ENCODE measurements around the gene ANO8. TPM values are rescaled to one million over a fixed set of nuclear protein-coding genes. Genes with fewer than 3 reads are reported as not detected.

The ANO8 gene
- total RNA-seq, 1 experiment from 2014 or later: 21.9 TPM

DNA sequence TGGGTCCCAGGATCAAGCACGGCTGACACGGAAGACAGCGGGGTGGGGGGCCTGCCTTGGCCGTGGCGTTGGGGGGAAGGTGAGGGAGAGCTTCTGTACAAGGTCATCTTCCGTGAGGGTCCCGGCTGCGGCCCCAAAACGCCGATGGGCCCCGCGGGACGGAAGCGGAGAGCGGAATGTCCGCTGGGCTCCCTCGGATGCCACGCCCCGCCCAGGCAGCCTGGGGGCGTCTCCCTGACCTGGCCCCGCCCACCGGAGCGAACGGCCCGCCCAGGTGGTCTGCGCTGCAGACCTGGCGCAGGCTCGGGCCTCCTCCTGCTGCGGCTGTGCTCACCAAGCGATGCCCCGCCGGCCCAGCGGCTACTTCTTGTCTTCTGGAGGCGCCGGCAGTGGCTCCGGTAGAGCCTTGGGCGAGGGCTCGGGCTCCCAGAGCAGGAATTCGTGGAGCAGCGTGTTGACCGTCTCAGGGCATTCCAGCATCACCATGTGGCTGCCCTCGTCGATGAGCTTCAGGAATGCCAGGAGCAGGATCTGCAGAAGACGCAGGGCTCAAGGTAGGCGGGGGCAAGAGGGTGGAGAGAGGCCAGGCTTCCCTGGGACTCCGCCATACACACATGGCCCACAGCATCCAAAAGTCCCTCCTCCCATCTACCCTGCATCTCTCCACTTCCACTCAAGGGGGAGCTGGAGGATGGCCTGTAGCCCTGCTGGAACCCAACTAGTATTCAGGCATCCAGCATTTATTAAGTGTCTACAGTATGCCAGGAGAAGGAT is 42.2 kb downstream of the ANO8 start:
- H3K79me1 ChIP-seq (ENCODE audit: insufficient read depth, low read depth, low read length, poor library complexity, severe bottlenecking): no peaks in the 10 kb centered on the region
- H2BK5ac ChIP-seq (ENCODE audit: insufficient read length, low read length): no peak overlapping the region
- no peaks in the 10 kb centered on the region for H3K9me3 Mint-ChIP-seq
- H2BK15ac ChIP-seq (ENCODE audit: low read depth, low read length): no peak overlapping the region
- H3K18ac ChIP-seq (ENCODE audit: insufficient read length, low read depth, low read length): peak overlapping the region; percentile 64
- H3K23me2 ChIP-seq (ENCODE audit: insufficient read length, low read depth, low read length, poor library complexity, severe bottlenecking): no peaks in the 10 kb centered on the region
- H3T11ph ChIP-seq (ENCODE audit: low read length): no peak overlapping the region
- no peak overlapping the region for H4K8ac ChIP-seq (replicated peaks; ENCODE audit: insufficient read length, low read depth, low read length)
- peak overlapping the region; percentile 80 to 89 for H3K4me3 Mint-ChIP-seq
- H2BK12ac ChIP-seq (ENCODE audit: insufficient read length, low read depth, low read length): no peak overlapping the region
- peaks cover 5 to 21% of the 10 kb centered on the region in 2 experiments; a peak in 2 of 4 replicates for H3K4me1 Mint-ChIP-seq
- H2BK20ac ChIP-seq (ENCODE audit: low read depth, low read length, poor library complexity, severe bottlenecking): no peak overlapping the region
- no peak overlapping the region for H2AK5ac ChIP-seq (ENCODE audit: insufficient read length, low read length)
- H2BK120ac ChIP-seq (ENCODE audit: low read depth, low read length, poor library complexity, severe bottlenecking): no peak overlapping the region
- peaks cover 2% of the 10 kb centered on the region; the same call in 1 of the 2 replicates for H3K27me3 Mint-ChIP-seq (ENCODE audit: low read depth)
- peak overlapping the region; percentile 78 for H3K4me2 ChIP-seq (ENCODE audit: insufficient read depth, insufficient read length, low read length)
- no peak overlapping the region for H3K56ac ChIP-seq (ENCODE audit: insufficient read length, low read depth, low read length)
- no peak overlapping the region for H3K4ac ChIP-seq (ENCODE audit: low read depth, low read length)
- no peak overlapping the region for H4K5ac ChIP-seq (ENCODE audit: insufficient read length, low read depth, low read length)
- H3K4me1 ChIP-seq (ENCODE audit: insufficient read depth, low read length): no peaks in the 10 kb centered on the region; the same call in 1 of the 2 replicates
- H4K20me1 ChIP-seq (ENCODE audit: control insufficient read depth, insufficient read depth, insufficient read length): no peaks in the 10 kb centered on the region
- H3K27me3 ChIP-seq (ENCODE audit: insufficient read depth, low read length): no peaks in the 10 kb centered on the region
- H4K91ac ChIP-seq (ENCODE audit: insufficient read length, low read depth, low read length): no peak overlapping the region
- H3K23ac ChIP-seq (ENCODE audit: insufficient read length, low read depth, low read length): no peak overlapping the region
- no peak overlapping the region for H3K27ac ChIP-seq (ENCODE audit: insufficient read length, low read depth, low read length)
- H2AFZ ChIP-seq (ENCODE audit: low read length): no peak overlapping the region
- peak overlapping the region; percentile 76 for H3K14ac ChIP-seq (ENCODE audit: insufficient read depth, low read length)
- DNase-seq: peak; percentile 95
- H3K79me2 ChIP-seq (ENCODE audit: insufficient read depth, low read length): no peaks in the 10 kb centered on the region
- peak overlapping the region; percentile 27 for H3K9ac ChIP-seq (ENCODE audit: extremely low read depth, insufficient read length, low read length)
- no CpG with 5 or more reads among the region's 46 CpGs for WGBS (ENCODE audit: extremely low coverage, insufficient read length, low lambda C conversion rate)
- H3K36me3 Mint-ChIP-seq (ENCODE audit: insufficient read depth in 1 of 3, low read depth in 3 of 3): peaks cover 10 to 12% (median 11%) of the 10 kb centered on the region in 3 experiments
- TF ChIP-seq, protein P1, sequence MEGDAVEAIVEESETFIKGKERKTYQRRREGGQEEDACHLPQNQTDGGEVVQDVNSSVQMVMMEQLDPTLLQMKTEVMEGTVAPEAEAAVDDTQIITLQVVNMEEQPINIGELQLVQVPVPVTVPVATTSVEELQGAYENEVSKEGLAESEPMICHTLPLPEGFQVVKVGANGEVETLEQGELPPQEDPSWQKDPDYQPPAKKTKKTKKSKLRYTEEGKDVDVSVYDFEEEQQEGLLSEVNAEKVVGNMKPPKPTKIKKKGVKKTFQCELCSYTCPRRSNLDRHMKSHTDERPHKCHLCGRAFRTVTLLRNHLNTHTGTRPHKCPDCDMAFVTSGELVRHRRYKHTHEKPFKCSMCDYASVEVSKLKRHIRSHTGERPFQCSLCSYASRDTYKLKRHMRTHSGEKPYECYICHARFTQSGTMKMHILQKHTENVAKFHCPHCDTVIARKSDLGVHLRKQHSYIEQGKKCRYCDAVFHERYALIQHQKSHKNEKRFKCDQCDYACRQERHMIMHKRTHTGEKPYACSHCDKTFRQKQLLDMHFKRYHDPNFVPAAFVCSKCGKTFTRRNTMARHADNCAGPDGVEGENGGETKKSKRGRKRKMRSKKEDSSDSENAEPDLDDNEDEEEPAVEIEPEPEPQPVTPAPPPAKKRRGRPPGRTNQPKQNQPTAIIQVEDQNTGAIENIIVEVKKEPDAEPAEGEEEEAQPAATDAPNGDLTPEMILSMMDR (conservative IDR thresholded peaks at IDR 0.05): peak; percentile 71
- H3K27ac Mint-ChIP-seq: peak overlapping the region; percentile 96 to 98 (median 96)
- no peaks in the 10 kb centered on the region for H3K9me3 ChIP-seq (ENCODE audit: control insufficient read depth, low read depth, low read length)
